ENCODE data around the gene MORN5.
A peak's percentile ranks its signal among the peaks of the same experiment; 100 is the strongest.

MORN5 gene

DNA sequence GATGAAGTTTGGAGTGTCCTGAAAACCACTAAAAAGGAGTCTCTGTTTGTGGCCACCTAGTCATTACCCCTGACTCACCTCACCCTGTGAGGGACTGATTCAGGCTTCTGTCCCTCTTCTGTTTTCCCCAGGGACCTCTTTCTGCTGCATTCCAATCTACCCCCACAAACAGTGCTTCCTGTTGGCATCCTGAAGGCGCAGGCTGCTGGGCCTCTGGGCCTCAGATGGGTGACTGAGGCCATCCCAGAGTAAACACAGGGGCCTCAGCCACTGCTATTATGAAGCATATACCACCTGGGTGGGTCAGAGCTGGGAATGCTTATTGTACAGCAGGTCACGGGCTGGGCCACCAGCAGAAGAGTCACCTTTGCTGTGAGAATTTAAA, 20.0 kb downstream of the MORN5 start:
- H3K9ac ChIP-seq (ENCODE audit: low read length), result no peak overlapping the region

DNA sequence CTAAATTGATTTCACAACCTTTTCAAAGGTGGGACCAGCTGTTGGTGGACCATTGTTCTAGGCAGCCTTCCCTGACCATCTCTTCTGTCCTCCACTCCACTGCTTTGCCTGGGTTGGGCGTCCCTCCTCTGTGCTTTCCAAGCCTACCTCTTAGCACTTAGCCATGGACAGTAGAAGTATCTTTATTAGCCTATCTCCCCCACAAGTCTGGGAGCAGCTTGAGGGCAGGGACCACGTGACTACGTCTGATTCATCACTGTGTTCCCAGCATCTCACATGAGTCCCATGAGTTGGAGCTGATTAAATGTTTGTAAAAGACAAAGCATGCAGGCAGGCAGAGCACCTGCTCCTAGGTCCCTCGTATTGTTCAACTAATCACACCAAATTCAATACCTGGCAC, 20.9 kb downstream of the MORN5 start:
- Histone ChIP-seq H3K4me2 (ENCODE audit: low read length, poor library complexity, severe bottlenecking) (no peak overlapping the region), H2BK120ac (ENCODE audit: low read depth, low read length) (no peak overlapping the region), H2AFZ (ENCODE audit: low read depth, low read length) (no peak overlapping the region), H3K23ac (ENCODE audit: low read length in 2 of 2) (no peak overlapping the region), H3K27me3 (ENCODE audit: control insufficient read depth in 1 of 2, insufficient read depth in 1 of 2, low read length in 2 of 2) (peaks cover 40 to 51% of the 10 kb centered on the region in 2 experiments), H4K8ac (ENCODE audit: low read length) (no peak overlapping the region), H2BK15ac (ENCODE audit: low read depth, poor library complexity, severe bottlenecking) (no peak overlapping the region), H3K4me3 (ENCODE audit: insufficient read depth in 1 of 2, low read depth in 1 of 2, low read length in 2 of 2) (no peak overlapping the region), H3K27ac (ENCODE audit: low read length, poor library complexity, severe bottlenecking) (no peak overlapping the region), H2BK12ac (ENCODE audit: low read length in 2 of 2) (no peak overlapping the region), H3K18ac (ENCODE audit: low read depth in 1 of 2, low read length in 2 of 2) (no peak overlapping the region), H3K4me1 (ENCODE audit: control insufficient read depth, insufficient read depth, low read depth, low read length) (no peaks in the 10 kb centered on the region), H3K4ac (ENCODE audit: low read depth in 1 of 2, low read length in 2 of 2) (no peak overlapping the region), H3K14ac (ENCODE audit: low read length in 2 of 2) (no peak overlapping the region), H3K9me3 (ENCODE audit: control insufficient read depth, low read length) (no peaks in the 10 kb centered on the region), H3K79me1 (replicated peaks; ENCODE audit: low read length, poor library complexity, severe bottlenecking) (no peaks in the 10 kb centered on the region), H2AK5ac (ENCODE audit: low read length, severe bottlenecking) (no peak overlapping the region), H3K9ac (ENCODE audit: low read length) (no peak overlapping the region), H3K36me3 (ENCODE audit: control insufficient read depth in 1 of 2, insufficient read depth in 2 of 2, low read depth in 1 of 2, low read length in 2 of 2) (no peaks in the 10 kb centered on the region), H2BK5ac (ENCODE audit: low read depth, low read length, poor library complexity, severe bottlenecking) (no peak overlapping the region), H4K91ac (ENCODE audit: low read length) (no peak overlapping the region)
- DNase-seq, result peak; percentile 72
- WGBS, result 29% methylated on average over 3 of the region's 4 CpGs

More for the DNA sequence above, 20.0 kb downstream of the MORN5 start:
- H2AK5ac ChIP-seq (ENCODE audit: low read length, severe bottlenecking), result no peak overlapping the region
- H2BK120ac ChIP-seq (ENCODE audit: low read depth, low read length), result no peak overlapping the region
- no peak overlapping the region for H4K8ac ChIP-seq (ENCODE audit: low read length)
- H2BK15ac ChIP-seq (ENCODE audit: low read depth, poor library complexity, severe bottlenecking), result no peak overlapping the region
- H3K4me2 ChIP-seq (ENCODE audit: low read length, poor library complexity, severe bottlenecking), result no peak overlapping the region
- H2AFZ ChIP-seq (ENCODE audit: low read depth, low read length), result no peak overlapping the region
- H3K27ac ChIP-seq (ENCODE audit: low read length, poor library complexity, severe bottlenecking), result no peak overlapping the region
- no peaks in the 10 kb centered on the region for H3K79me1 ChIP-seq (replicated peaks; ENCODE audit: low read length, poor library complexity, severe bottlenecking)
- no peak for DNase-seq
- peak overlapping the region in 1 of 2 experiments; percentile 59 for H3K23ac ChIP-seq (ENCODE audit: low read length in 2 of 2)
- no peak overlapping the region for H2BK12ac ChIP-seq (ENCODE audit: low read length in 2 of 2)
- H3K36me3 ChIP-seq (ENCODE audit: control insufficient read depth in 1 of 2, insufficient read depth in 2 of 2, low read depth in 1 of 2, low read length in 2 of 2), result no peaks in the 10 kb centered on the region
- H4K91ac ChIP-seq (ENCODE audit: low read length), result no peak overlapping the region
- 39% methylated on average over 2 of the region's 2 CpGs for WGBS
- H3K14ac ChIP-seq (ENCODE audit: low read length in 2 of 2), result no peak overlapping the region
- no peak overlapping the region for H2BK5ac ChIP-seq (ENCODE audit: low read depth, low read length, poor library complexity, severe bottlenecking)
- H3K4me3 ChIP-seq (ENCODE audit: insufficient read depth in 1 of 2, low read depth in 1 of 2, low read length in 2 of 2), result no peak overlapping the region
- no peaks in the 10 kb centered on the region for H3K4me1 ChIP-seq (ENCODE audit: control insufficient read depth, insufficient read depth, low read depth, low read length)
- H3K27me3 ChIP-seq (ENCODE audit: control insufficient read depth in 1 of 2, insufficient read depth in 1 of 2, low read length in 2 of 2), result peaks cover 43 to 59% of the 10 kb centered on the region in 2 experiments
- H3K4ac ChIP-seq (ENCODE audit: low read depth in 1 of 2, low read length in 2 of 2), result no peak overlapping the region
- H3K18ac ChIP-seq (ENCODE audit: low read depth in 1 of 2, low read length in 2 of 2), result no peak overlapping the region
- H3K9me3 ChIP-seq (ENCODE audit: control insufficient read depth, low read length), result no peaks in the 10 kb centered on the region

- Histone ChIP-seq H3K79me1 (replicated peaks; ENCODE audit: low read length, poor library complexity, severe bottlenecking) (no peaks in the 10 kb centered on the region), H2BK120ac (ENCODE audit: low read depth, low read length) (no peak overlapping the region), H3K9ac (ENCODE audit: low read length) (no peak overlapping the region), H3K9me3 (ENCODE audit: control insufficient read depth, low read length) (no peaks in the 10 kb centered on the region), H3K18ac (ENCODE audit: low read depth in 1 of 2, low read length in 2 of 2) (no peak overlapping the region), H3K4me1 (ENCODE audit: control insufficient read depth, insufficient read depth, low read depth, low read length) (no peaks in the 10 kb centered on the region), H2BK5ac (ENCODE audit: low read depth, low read length, poor library complexity, severe bottlenecking) (no peak overlapping the region), H2BK15ac (ENCODE audit: low read depth, poor library complexity, severe bottlenecking) (no peak overlapping the region), H2BK12ac (ENCODE audit: low read length in 2 of 2) (no peak overlapping the region), H2AK5ac (ENCODE audit: low read length, severe bottlenecking) (no peak overlapping the region), H3K4ac (ENCODE audit: low read depth in 1 of 2, low read length in 2 of 2) (no peak overlapping the region), H2AFZ (ENCODE audit: low read depth, low read length) (no peak overlapping the region), H3K14ac (ENCODE audit: low read length in 2 of 2) (no peak overlapping the region), H3K36me3 (ENCODE audit: control insufficient read depth in 1 of 2, insufficient read depth in 2 of 2, low read depth in 1 of 2, low read length in 2 of 2) (no peaks in the 10 kb centered on the region), H3K4me2 (ENCODE audit: low read length, poor library complexity, severe bottlenecking) (no peak overlapping the region), H4K8ac (ENCODE audit: low read length) (no peak overlapping the region), H4K91ac (ENCODE audit: low read length) (no peak overlapping the region), H3K23ac (ENCODE audit: low read length in 2 of 2) (no peak overlapping the region), H3K4me3 (ENCODE audit: insufficient read depth in 1 of 2, low read depth in 1 of 2, low read length in 2 of 2) (no peak overlapping the region), H3K27me3 (ENCODE audit: control insufficient read depth in 1 of 2, insufficient read depth in 1 of 2, low read length in 2 of 2) (peaks cover 40 to 48% of the 10 kb centered on the region in 2 experiments), H3K27ac (ENCODE audit: low read length, poor library complexity, severe bottlenecking) (no peak overlapping the region)
- no peak for DNase-seq
- 83% methylated on average over 7 of the region's 7 CpGs for WGBS
Observed at GRCh38 chr9:122183501-122183900, 23.8 kb downstream of the MORN5 start.

- Histone ChIP-seq H2AK5ac (ENCODE audit: low read length, severe bottlenecking) (no peak overlapping the region), H4K8ac (ENCODE audit: low read length) (no peak overlapping the region), H3K4me1 (ENCODE audit: control insufficient read depth, insufficient read depth, low read depth, low read length) (no peaks in the 10 kb centered on the region), H4K91ac (ENCODE audit: low read length) (no peak overlapping the region), H3K4me2 (ENCODE audit: low read length, poor library complexity, severe bottlenecking) (no peak overlapping the region), H2BK15ac (ENCODE audit: low read depth, poor library complexity, severe bottlenecking) (no peak overlapping the region), H3K9me3 (ENCODE audit: control insufficient read depth, low read length) (no peaks in the 10 kb centered on the region), H2AFZ (ENCODE audit: low read depth, low read length) (no peak overlapping the region), H3K27me3 (ENCODE audit: control insufficient read depth in 1 of 2, insufficient read depth in 1 of 2, low read length in 2 of 2) (peaks cover 40% of the 10 kb centered on the region in 2 experiments), H2BK5ac (ENCODE audit: low read depth, low read length, poor library complexity, severe bottlenecking) (no peak overlapping the region), H3K23ac (ENCODE audit: low read length in 2 of 2) (no peak overlapping the region), H3K4me3 (ENCODE audit: insufficient read depth in 1 of 2, low read depth in 1 of 2, low read length in 2 of 2) (no peak overlapping the region), H3K14ac (ENCODE audit: low read length in 2 of 2) (no peak overlapping the region), H2BK120ac (ENCODE audit: low read depth, low read length) (no peak overlapping the region), H3K4ac (ENCODE audit: low read depth in 1 of 2, low read length in 2 of 2) (no peak overlapping the region), H3K36me3 (ENCODE audit: control insufficient read depth in 1 of 2, insufficient read depth in 2 of 2, low read depth in 1 of 2, low read length in 2 of 2) (no peaks in the 10 kb centered on the region), H3K9ac (ENCODE audit: low read length) (no peak overlapping the region), H3K18ac (ENCODE audit: low read depth in 1 of 2, low read length in 2 of 2) (no peak overlapping the region), H2BK12ac (ENCODE audit: low read length in 2 of 2) (no peak overlapping the region), H3K27ac (ENCODE audit: low read length, poor library complexity, severe bottlenecking) (no peak overlapping the region), H3K79me1 (replicated peaks; ENCODE audit: low read length, poor library complexity, severe bottlenecking) (no peaks in the 10 kb centered on the region)
- DNase-seq, result no peak
- no CpG with 5 or more reads among the region's 1 CpG for WGBS
Observed at GRCh38 chr9:122184551-122184950, 24.8 kb downstream of the MORN5 start.

Data from mesenchymal stem cell (in vitro differentiated cells and primary cell).